Cardiac septum (tissue), 1 donor: ENCODE data around the gene DHX32. TPM values are rescaled to one million over a fixed set of nuclear protein-coding genes. Genes with fewer than 3 reads are reported as not detected.

Experiments
- microRNA-seq: library from miRNA; unstranded; fragments of <30 nt; microRNA quantifications from one replicate; pipeline ENCODE4 v1.2.0, GENCODE V29; 2020
- total RNA-seq: library from RNA; stranded (reverse); fragmentation: NEBNext Ultra II Directional; extraction: Animal tissue kit (Norgen Biotek cat#: 25700); gene quantifications from one replicate; pipeline ENCODE4 v1.2.1, GENCODE V29; 2021
- donor health status: DM: no; HTN: no; CAD: no.

DHX32 gene
- total RNA-seq, 1 donor from 2014 or later, result 45.1 TPM

Small RNAs within 50 kb of the gene (microRNA-seq; reads per million reads assigned to microRNA genes)
- 1.8 reads per million for gene MIR4484

Other genes with a start within 250 kb of the DHX32 start
- not detected for gene TEX36, start 198.1 kb downstream of the DHX32 start, total RNA-seq
- gene EDRF1, start 161.6 kb downstream of the DHX32 start, total RNA-seq, result 8.6 TPM
- gene MMP21, start 105.5 kb downstream of the DHX32 start, total RNA-seq, result not detected
- gene UROS, start 58.0 kb downstream of the DHX32 start, total RNA-seq, result 69.5 TPM
- gene BCCIP, start 57.7 kb downstream of the DHX32 start, total RNA-seq, result 41.8 TPM
- 0.43 TPM for gene FANK1, start 15.3 kb upstream of the DHX32 start, total RNA-seq